OCI-LY1 (cell line): ENCODE data around the gene CLEC19A.

Source experiments
- H2AFZ ChIP-seq: fragments of 200-600 bp; sonication (generic), shearing (Covaris generic); 2 replicates; pipeline ENCODE4 v1.6.0; 2014; ENCODE audit warnings: antibody characterized with exemption, mild to moderate bottlenecking, low read length
- H3F3A ChIP-seq: fragments of 200-600 bp; sonication (generic), shearing (Covaris generic); 2 replicates; pipeline ENCODE4 v1.6.0; 2014; ENCODE audit warnings: mild to moderate bottlenecking, antibody characterized with exemption, low read length, moderate library complexity; ENCODE audit not compliant: insufficient read depth
- H3K27ac ChIP-seq: fragments of 200-600 bp; sonication (generic); 2 replicates; pipeline ENCODE4 v1.5.1; 2014; ENCODE audit warnings: low read length, mixed run types, mild to moderate bottlenecking, low read depth; ENCODE audit not compliant: poor library complexity, severe bottlenecking
- H3K27me3 ChIP-seq: fragments of 200-600 bp; sonication (generic); 2 replicates; pipeline ENCODE4 v1.6.0; 2014; ENCODE audit warnings: antibody characterized with exemption, mild to moderate bottlenecking, low read length, moderate library complexity; ENCODE audit not compliant: insufficient read depth
- H3K36me3 ChIP-seq: fragments of 200-600 bp; sonication (generic); 2 replicates; pipeline ENCODE4 v1.6.1; 2014; ENCODE audit warnings: mild to moderate bottlenecking, antibody characterized with exemption, low read length, moderate library complexity, mixed read lengths; ENCODE audit not compliant: insufficient read depth
- H3K4me1 ChIP-seq: fragments of 200-600 bp; sonication (generic); 2 replicates; pipeline ENCODE4 v1.5.1; 2014; ENCODE audit warnings: mild to moderate bottlenecking, low read length, moderate library complexity; ENCODE audit not compliant: insufficient read depth, severe bottlenecking
- H3K4me2 ChIP-seq: fragments of 200-600 bp; sonication (generic), shearing (Covaris generic); 2 replicates; pipeline ENCODE4 v1.6.1; 2014; ENCODE audit warnings: low read length
- H3K4me3 ChIP-seq: fragments of 200-600 bp; sonication (generic); 2 replicates; pipeline ENCODE4 v1.5.1; 2014; ENCODE audit warnings: low read length, low read depth, mild to moderate bottlenecking, mixed read lengths; ENCODE audit not compliant: poor library complexity, severe bottlenecking
- H3K79me2 ChIP-seq: fragments of 200-600 bp; shearing (Covaris generic); 2 replicates; pipeline ENCODE4 v1.6.1; 2016; ENCODE audit warnings: mixed run types, low read length, mixed read lengths; ENCODE audit not compliant: insufficient read depth
- H3K9ac ChIP-seq: fragments of 200-600 bp; sonication (generic), shearing (Covaris generic); 2 replicates; pipeline ENCODE4 v1.6.1; 2014; ENCODE audit warnings: mild to moderate bottlenecking, low read length, mixed read lengths
- H3K9me2 ChIP-seq: fragments of 200-600 bp; sonication (generic), shearing (Covaris generic); 2 replicates; pipeline ENCODE4 v1.6.1; 2014; ENCODE audit warnings: low read depth, mild to moderate bottlenecking, low read length, mixed read lengths
- H3K9me3 ChIP-seq: fragments of 200-600 bp; shearing (Covaris generic); 2 replicates; pipeline ENCODE4 v1.6.1; 2014; ENCODE audit warnings: low read length, mixed read lengths
- H4K20me1 ChIP-seq: fragments of 200-600 bp; sonication (generic), shearing (Covaris generic); 2 replicates; pipeline ENCODE4 v1.6.0; 2016; ENCODE audit warnings: mild to moderate bottlenecking, low read length; ENCODE audit not compliant: insufficient read depth
- EZH2 ChIP-seq: fragments of 200-600 bp; sonication (generic), shearing (Covaris generic); IDR thresholded peaks from 2 replicates; pipeline ENCODE4 v1.8.0; 2017; ENCODE audit warnings: borderline replicate concordance, mixed run types, mild to moderate bottlenecking, antibody characterized with exemption, low read length, moderate library complexity, mixed read lengths
- TF ChIP-seq, protein P1 (sequence below): fragments of 200-600 bp; sonication (generic), shearing (Covaris generic); IDR thresholded peaks from 2 replicates; pipeline ENCODE4 v1.5.1; 2017; ENCODE audit warnings: mild to moderate bottlenecking, antibody characterized with exemption, low read length, moderate library complexity, mixed read lengths

CLEC19A gene

DNA sequence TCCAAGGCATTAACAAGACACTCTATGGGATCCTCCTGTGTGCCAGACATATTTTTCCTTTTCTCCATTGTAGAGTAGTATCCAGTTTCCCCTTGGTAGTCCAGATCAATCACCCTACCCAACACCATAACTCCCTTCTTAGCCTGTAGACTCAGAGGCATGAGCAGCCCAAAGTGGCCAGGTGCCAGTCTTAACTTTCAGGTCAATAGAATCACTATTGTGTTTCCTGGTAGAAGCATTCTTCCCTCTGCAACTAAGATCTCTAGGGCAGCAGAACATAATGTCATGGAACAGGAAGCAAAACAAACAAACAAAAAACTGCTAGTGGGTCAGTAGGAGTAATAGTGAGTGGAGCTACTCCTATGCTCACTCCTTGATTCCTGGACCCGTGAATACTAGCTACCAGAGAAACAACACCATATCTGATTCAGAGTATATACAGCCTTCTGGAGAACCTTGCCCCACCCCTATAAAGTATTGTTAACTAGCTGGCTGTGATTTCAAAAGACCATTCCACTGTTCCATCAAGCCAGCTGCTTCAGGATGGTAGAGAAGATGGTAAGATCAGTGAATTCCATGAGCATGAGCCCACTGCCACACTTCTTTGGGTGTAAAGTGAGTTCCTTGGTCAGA is 11.2 kb upstream of the CLEC19A start:
- Histone ChIP-seq H3K4me3 (no peak overlapping the region), H3K9me2 (no peaks in the 10 kb centered on the region), H4K20me1 (no peaks in the 10 kb centered on the region), H2AFZ (no peak overlapping the region), H3K79me2 (no peaks in the 10 kb centered on the region), H3F3A (no peaks in the 10 kb centered on the region), H3K9me3 (no peaks in the 10 kb centered on the region), H3K9ac (no peak overlapping the region), H3K4me2 (no peak overlapping the region), H3K4me1 (no peaks in the 10 kb centered on the region), H3K36me3 (no peaks in the 10 kb centered on the region), H3K27me3 (no peaks in the 10 kb centered on the region), H3K27ac (no peak overlapping the region)
- TF ChIP-seq, protein P1, sequence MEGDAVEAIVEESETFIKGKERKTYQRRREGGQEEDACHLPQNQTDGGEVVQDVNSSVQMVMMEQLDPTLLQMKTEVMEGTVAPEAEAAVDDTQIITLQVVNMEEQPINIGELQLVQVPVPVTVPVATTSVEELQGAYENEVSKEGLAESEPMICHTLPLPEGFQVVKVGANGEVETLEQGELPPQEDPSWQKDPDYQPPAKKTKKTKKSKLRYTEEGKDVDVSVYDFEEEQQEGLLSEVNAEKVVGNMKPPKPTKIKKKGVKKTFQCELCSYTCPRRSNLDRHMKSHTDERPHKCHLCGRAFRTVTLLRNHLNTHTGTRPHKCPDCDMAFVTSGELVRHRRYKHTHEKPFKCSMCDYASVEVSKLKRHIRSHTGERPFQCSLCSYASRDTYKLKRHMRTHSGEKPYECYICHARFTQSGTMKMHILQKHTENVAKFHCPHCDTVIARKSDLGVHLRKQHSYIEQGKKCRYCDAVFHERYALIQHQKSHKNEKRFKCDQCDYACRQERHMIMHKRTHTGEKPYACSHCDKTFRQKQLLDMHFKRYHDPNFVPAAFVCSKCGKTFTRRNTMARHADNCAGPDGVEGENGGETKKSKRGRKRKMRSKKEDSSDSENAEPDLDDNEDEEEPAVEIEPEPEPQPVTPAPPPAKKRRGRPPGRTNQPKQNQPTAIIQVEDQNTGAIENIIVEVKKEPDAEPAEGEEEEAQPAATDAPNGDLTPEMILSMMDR = no peak
- no peak for TF ChIP-seq EZH2

DNA sequence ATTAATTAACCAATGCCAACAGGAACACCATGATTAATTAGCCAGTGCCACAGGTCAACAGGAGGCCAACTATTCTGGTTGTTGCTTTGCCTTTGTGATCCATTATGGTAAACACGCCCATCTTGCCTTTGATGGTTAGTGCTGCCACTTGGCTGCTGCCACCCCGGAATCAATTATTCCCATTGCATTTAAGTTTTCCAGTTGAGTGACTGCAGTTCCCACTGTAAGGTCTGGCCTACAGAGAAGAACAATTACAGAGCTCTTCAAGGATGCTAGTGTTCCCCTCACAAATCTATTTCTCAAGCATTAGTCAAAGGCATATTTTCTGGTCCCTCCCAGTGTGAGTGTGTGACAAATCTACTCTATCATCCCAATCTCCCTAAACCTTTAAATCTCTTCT is 7.1 kb upstream of the CLEC19A start:
- H3K4me3 ChIP-seq = no peak overlapping the region
- H3K9ac ChIP-seq = no peak overlapping the region
- no peaks in the 10 kb centered on the region for H4K20me1 ChIP-seq
- H3F3A ChIP-seq = no peaks in the 10 kb centered on the region
- no peaks in the 10 kb centered on the region for H3K36me3 ChIP-seq
- no peaks in the 10 kb centered on the region for H3K9me3 ChIP-seq
- TF ChIP-seq, protein P1 = no peak
- TF ChIP-seq EZH2 = no peak
- H3K4me1 ChIP-seq = no peaks in the 10 kb centered on the region
- no peak overlapping the region for H2AFZ ChIP-seq
- no peaks in the 10 kb centered on the region for H3K9me2 ChIP-seq
- no peak overlapping the region for H3K27ac ChIP-seq
- H3K79me2 ChIP-seq = no peaks in the 10 kb centered on the region
- no peaks in the 10 kb centered on the region for H3K27me3 ChIP-seq
- H3K4me2 ChIP-seq = no peak overlapping the region

DNA sequence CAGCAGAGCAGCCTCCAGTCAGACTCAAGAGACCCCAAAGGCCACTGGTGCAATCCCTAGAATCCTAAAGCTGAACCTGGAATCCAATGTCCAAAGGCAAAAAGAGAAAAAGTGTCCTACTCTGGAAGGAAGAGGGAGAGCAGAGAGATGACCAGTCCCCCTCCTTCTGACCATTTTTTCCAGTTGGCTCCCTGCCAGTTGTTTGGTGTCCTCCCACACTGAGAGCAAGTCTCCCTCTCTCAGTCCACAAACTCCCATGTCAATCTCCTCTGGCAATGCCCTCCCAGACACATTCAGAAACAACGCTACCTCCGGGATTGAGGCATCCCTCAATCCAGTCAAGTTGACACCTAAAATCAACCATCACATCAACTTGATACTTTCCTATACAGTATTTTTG is 4.3 kb upstream of the CLEC19A start:
- no peaks in the 10 kb centered on the region for H3K9me3 ChIP-seq
- H3K27me3 ChIP-seq = no peaks in the 10 kb centered on the region

More for the DNA sequence above, 4.3 kb upstream of the CLEC19A start:
- Histone ChIP-seq H3K79me2 (no peaks in the 10 kb centered on the region), H2AFZ (no peak overlapping the region), H4K20me1 (no peaks in the 10 kb centered on the region), H3K4me2 (no peak overlapping the region), H3K4me3 (no peak overlapping the region), H3K36me3 (no peaks in the 10 kb centered on the region), H3K4me1 (no peaks in the 10 kb centered on the region), H3K27ac (no peak overlapping the region), H3F3A (no peaks in the 10 kb centered on the region), H3K9me2 (no peaks in the 10 kb centered on the region), H3K9ac (no peak overlapping the region)
- TF ChIP-seq, protein P1 = no peak
- TF ChIP-seq EZH2 = no peak
